Hair follicle dermal papilla cell (primary cell): ENCODE measurements around the gene PCSK4. TPM values are rescaled to one million over a fixed set of nuclear protein-coding genes. Genes with fewer than 3 reads are reported as not detected.

Experiments used
- total RNA-seq: library from RNA; depleted of rRNA; stranded (reverse); fragments of >200 nt; gene quantifications from 2 replicates; pipeline ENCODE4 v1.2.3, GENCODE V29; 2012

The PCSK4 gene
- 2.3 and 2.8 TPM in 2 replicates for total RNA-seq

GRCh38 chr19:1490311-1491113 is at the start of gene PCSK4:
TSS of gene PCSK4 (minus strand) at chr19:1490350. CDS start at chr19:1490346, 4 bp downstream.

GRCh38 chr19:1523412-1524286 is 33.5 kb upstream of the PCSK4 start, which contains the start of gene PLK5:
TSS of gene PLK5 (plus strand) at chr19:1524077. CDS start at chr19:1526997, 2,920 bp downstream.

GRCh38 chr19:1512671-1513498 is 22.7 kb upstream of the PCSK4 start, which contains the start of gene ADAMTSL5:
TSS of gene ADAMTSL5 (minus strand) at chr19:1513019. CDS start at chr19:1510943, 2,076 bp downstream.

GRCh38 chr19:1491114-1491848 is 1.1 kb upstream of the PCSK4 start, which contains the start of gene REEP6:
TSS of gene REEP6 (plus strand) at chr19:1491181. CDS start at chr19:1491270, 89 bp downstream.

GRCh38 chr19:1478934-1479707 is 11.0 kb downstream of the PCSK4 start, which contains the start of gene C19orf25:
TSS of gene C19orf25 (minus strand) at chr19:1479215. CDS start at chr19:1478903, 312 bp downstream.

GRCh38 chr19:1449467-1450442 is 40.4 kb downstream of the PCSK4 start, which contains the start of gene APC2:
TSS of gene APC2 (plus strand) at chr19:1450121. CDS start at chr19:1453002, 2,881 bp downstream.

GRCh38 chr19:1438035-1438932 is 51.9 kb downstream of the PCSK4 start, which contains the start of gene RPS15:
TSS of gene RPS15 (plus strand) at chr19:1438396. CDS start at chr19:1438426, 30 bp downstream.

Other genes with a start within 250 kb of the PCSK4 start
- 10.5 and 14.0 TPM in 2 replicates for gene ATP5F1D, start 248.6 kb downstream of the PCSK4 start, total RNA-seq
- gene MIDN, start 241.8 kb downstream of the PCSK4 start, total RNA-seq, result 32.1 and 35.4 TPM in 2 replicates
- gene CIRBP, start 221.0 kb downstream of the PCSK4 start, total RNA-seq, result 234 and 348 TPM in 2 replicates
- gene FAM174C, start 214.8 kb downstream of the PCSK4 start, total RNA-seq, result 13.1 and 15.2 TPM in 2 replicates
- gene EFNA2, start 204.5 kb downstream of the PCSK4 start, total RNA-seq, result not detected in 2 replicates
- gene NDUFS7, start 106.4 kb downstream of the PCSK4 start, total RNA-seq, result 36.2 and 47.1 TPM in 2 replicates
- gene GAMT, start 88.8 kb downstream of the PCSK4 start, total RNA-seq, result 24.2 and 28.8 TPM in 2 replicates
- 50.6 TPM in 2 replicates for gene DAZAP1, start 82.8 kb downstream of the PCSK4 start, total RNA-seq
- 301 and 458 TPM in 2 replicates for gene RPS15, start 52.0 kb downstream of the PCSK4 start, total RNA-seq
- 0.49 and 0.81 TPM in 2 replicates for gene APC2, start 40.2 kb downstream of the PCSK4 start, total RNA-seq
- gene C19orf25, start 11.1 kb downstream of the PCSK4 start, total RNA-seq, result 27.8 and 37.2 TPM in 2 replicates
- 1.3 and 1.8 TPM in 2 replicates for gene REEP6, start 831 bp upstream of the PCSK4 start, total RNA-seq
- 10.4 and 11.3 TPM in 2 replicates for gene ADAMTSL5, start 22.7 kb upstream of the PCSK4 start, total RNA-seq
- under 0.01 and 0.12 TPM in 2 replicates for gene PLK5, start 33.7 kb upstream of the PCSK4 start, total RNA-seq
- 44.9 and 56.5 TPM in 2 replicates for gene MEX3D, start 78.0 kb upstream of the PCSK4 start, total RNA-seq
- 75.4 and 81.9 TPM in 2 replicates for gene MBD3, start 102.5 kb upstream of the PCSK4 start, total RNA-seq
- 29.8 and 34.6 TPM in 2 replicates for gene UQCR11, start 115.1 kb upstream of the PCSK4 start, total RNA-seq
- gene TCF3, start 162.3 kb upstream of the PCSK4 start, total RNA-seq, result 69.8 and 102 TPM in 2 replicates